ENCODE data around the gene MSANTD1.
A peak's percentile ranks its signal among the peaks of the same experiment; 100 is the strongest.

The MSANTD1 gene

DNA sequence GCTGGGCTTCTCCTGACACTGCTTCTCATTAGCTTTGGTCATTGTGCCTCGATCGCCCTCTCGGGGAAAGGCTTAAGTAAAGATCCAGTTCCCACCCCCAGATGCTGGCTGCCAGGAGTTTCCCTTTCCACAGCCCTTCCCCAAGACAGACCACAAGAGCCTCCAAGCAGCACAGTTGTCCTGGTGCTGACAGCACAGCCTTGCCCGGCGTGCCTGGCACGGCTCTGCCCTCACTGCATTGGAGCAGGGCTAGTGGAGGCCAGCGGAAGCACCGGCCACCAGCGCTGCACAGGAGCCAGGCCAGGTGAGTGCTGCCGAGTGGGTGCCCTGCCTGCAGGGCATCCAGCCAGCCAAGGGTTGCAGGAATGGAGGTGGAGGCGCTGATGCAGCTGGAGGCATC is 9.7 kb upstream of the MSANTD1 start:
- H2BK12ac ChIP-seq (ENCODE audit: low read length in 2 of 2) = no peak overlapping the region
- H3K4me3 ChIP-seq (ENCODE audit: insufficient read depth in 1 of 2, low read depth in 1 of 2, low read length in 2 of 2) = no peak overlapping the region
- H3K27me3 ChIP-seq (ENCODE audit: control insufficient read depth in 1 of 2, insufficient read depth in 1 of 2, low read length in 2 of 2) = no peaks in the 10 kb centered on the region
- H2AK5ac ChIP-seq (ENCODE audit: low read length, severe bottlenecking) = no peak overlapping the region
- peaks cover 10% of the 10 kb centered on the region for H3K4me1 ChIP-seq (ENCODE audit: control insufficient read depth, insufficient read depth, low read depth, low read length)
- H3K18ac ChIP-seq (ENCODE audit: low read depth in 1 of 2, low read length in 2 of 2) = no peak overlapping the region
- H3K79me1 ChIP-seq (replicated peaks; ENCODE audit: low read length, poor library complexity, severe bottlenecking) = peaks cover 2% of the 10 kb centered on the region
- no peak for DNase-seq
- H3K14ac ChIP-seq (ENCODE audit: low read length in 2 of 2) = no peak overlapping the region
- H3K4me2 ChIP-seq (ENCODE audit: low read length, poor library complexity, severe bottlenecking) = no peak overlapping the region
- H3K27ac ChIP-seq (ENCODE audit: low read length, poor library complexity, severe bottlenecking) = no peak overlapping the region
- 97% methylated on average over 11 of the region's 11 CpGs for WGBS
- H3K23ac ChIP-seq (ENCODE audit: low read length in 2 of 2) = no peak overlapping the region
- no peak overlapping the region for H2AFZ ChIP-seq (ENCODE audit: low read depth, low read length)
- no peak overlapping the region for H2BK120ac ChIP-seq (ENCODE audit: low read depth, low read length)
- H3K36me3 ChIP-seq (ENCODE audit: control insufficient read depth in 1 of 2, insufficient read depth in 2 of 2, low read depth in 1 of 2, low read length in 2 of 2) = peaks cover 91 to 93% of the 10 kb centered on the region in 2 experiments
- no peak overlapping the region for H2BK15ac ChIP-seq (ENCODE audit: low read depth, poor library complexity, severe bottlenecking)
- no peak overlapping the region for H2BK5ac ChIP-seq (ENCODE audit: low read depth, low read length, poor library complexity, severe bottlenecking)
- no peak overlapping the region for H3K9ac ChIP-seq (ENCODE audit: low read length)
- H4K91ac ChIP-seq (ENCODE audit: low read length) = no peak overlapping the region
- H3K9me3 ChIP-seq (ENCODE audit: control insufficient read depth, low read length) = no peaks in the 10 kb centered on the region
- H4K8ac ChIP-seq (ENCODE audit: low read length) = no peak overlapping the region
- no peak overlapping the region for H3K4ac ChIP-seq (ENCODE audit: low read depth in 1 of 2, low read length in 2 of 2)

DNA sequence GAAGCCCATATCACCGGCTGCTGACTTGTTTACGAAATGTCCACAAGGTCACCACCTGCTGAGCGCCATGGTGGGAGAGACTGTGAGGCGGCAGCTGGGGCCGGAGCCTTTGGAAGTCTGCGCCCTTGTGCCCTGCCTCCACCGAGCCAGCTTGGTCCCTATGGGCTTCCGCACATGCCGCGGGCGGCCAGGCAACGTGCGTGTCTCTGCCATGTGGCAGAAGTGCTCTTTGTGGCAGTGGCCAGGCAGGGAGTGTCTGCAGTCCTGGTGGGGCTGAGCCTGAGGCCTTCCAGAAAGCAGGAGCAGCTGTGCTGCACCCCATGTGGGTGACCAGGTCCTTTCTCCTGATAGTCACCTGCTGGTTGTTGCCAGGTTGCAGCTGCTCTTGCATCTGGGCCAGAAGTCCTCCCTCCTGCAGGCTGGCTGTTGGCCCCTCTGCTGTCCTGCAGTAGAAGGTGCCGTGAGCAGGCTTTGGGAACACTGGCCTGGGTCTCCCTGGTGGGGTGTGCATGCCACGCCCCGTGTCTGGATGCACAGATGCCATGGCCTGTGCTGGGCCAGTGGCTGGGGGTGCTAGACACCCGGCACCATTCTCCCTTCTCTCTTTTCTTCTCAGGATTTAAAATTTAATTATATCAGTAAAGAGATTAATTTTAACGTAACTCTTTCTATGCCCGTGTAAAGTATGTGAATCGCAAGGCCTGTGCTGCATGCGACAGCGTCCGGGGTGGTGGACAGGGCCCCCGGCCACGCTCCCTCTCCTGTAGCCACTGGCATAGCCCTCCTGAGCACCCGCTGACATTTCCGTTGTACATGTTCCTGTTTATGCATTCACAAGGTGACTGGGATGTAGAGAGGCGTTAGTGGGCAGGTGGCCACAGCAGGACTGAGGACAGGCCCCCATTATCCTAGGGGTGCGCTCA is 8.7 kb upstream of the MSANTD1 start:
- H2BK5ac ChIP-seq (ENCODE audit: low read depth, low read length, poor library complexity, severe bottlenecking) = no peak overlapping the region
- no peak overlapping the region for H4K91ac ChIP-seq (ENCODE audit: low read length)
- no peak overlapping the region for H3K23ac ChIP-seq (ENCODE audit: low read length in 2 of 2)

DNA sequence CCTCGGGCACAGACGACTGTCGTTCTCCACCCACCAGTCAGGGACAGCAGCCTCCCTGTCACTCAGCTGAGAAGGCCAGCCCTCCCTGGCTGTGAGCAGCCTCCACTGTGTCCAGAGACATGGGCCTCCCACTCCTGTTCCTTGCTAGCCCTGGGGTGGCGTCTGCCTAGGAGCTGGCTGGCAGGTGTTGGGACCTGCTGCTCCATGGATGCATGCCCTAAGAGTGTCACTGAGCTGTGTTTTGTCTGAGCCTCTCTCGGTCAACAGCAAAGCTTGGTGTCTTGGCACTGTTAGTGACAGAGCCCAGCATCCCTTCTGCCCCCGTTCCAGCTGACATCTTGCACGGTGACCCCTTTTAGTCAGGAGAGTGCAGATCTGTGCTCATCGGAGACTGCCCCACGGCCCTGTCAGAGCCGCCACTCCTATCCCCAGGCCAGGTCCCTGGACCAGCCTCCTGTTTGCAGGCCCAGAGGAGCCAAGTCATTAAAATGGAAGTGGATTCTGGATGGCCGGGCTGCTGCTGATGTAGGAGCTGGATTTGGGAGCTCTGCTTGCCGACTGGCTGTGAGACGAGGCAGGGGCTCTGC is 7.9 kb upstream of the MSANTD1 start:
- H4K8ac ChIP-seq (ENCODE audit: low read length) = no peak overlapping the region
- WGBS = 92% methylated on average over 13 of the region's 13 CpGs

More for the DNA sequence above, 8.7 kb upstream of the MSANTD1 start:
- H3K36me3 ChIP-seq (ENCODE audit: control insufficient read depth in 1 of 2, insufficient read depth in 2 of 2, low read depth in 1 of 2, low read length in 2 of 2) = peaks cover 84 to 93% of the 10 kb centered on the region in 2 experiments
- no peak overlapping the region for H3K4me3 ChIP-seq (ENCODE audit: insufficient read depth in 1 of 2, low read depth in 1 of 2, low read length in 2 of 2)
- no peak overlapping the region for H3K27ac ChIP-seq (ENCODE audit: low read length, poor library complexity, severe bottlenecking)
- no peak overlapping the region for H3K14ac ChIP-seq (ENCODE audit: low read length in 2 of 2)
- peaks cover 2% of the 10 kb centered on the region for H3K79me1 ChIP-seq (replicated peaks; ENCODE audit: low read length, poor library complexity, severe bottlenecking)
- no peak overlapping the region for H2AK5ac ChIP-seq (ENCODE audit: low read length, severe bottlenecking)
- H4K8ac ChIP-seq (ENCODE audit: low read length) = no peak overlapping the region
- peak overlapping the region in 1 of 2 experiments; percentile 25 for H3K4ac ChIP-seq (ENCODE audit: low read depth in 1 of 2, low read length in 2 of 2)
- no peak for DNase-seq
- H3K27me3 ChIP-seq (ENCODE audit: control insufficient read depth in 1 of 2, insufficient read depth in 1 of 2, low read length in 2 of 2) = no peaks in the 10 kb centered on the region
- 94% methylated on average over 26 of the region's 29 CpGs for WGBS
- H2BK15ac ChIP-seq (ENCODE audit: low read depth, poor library complexity, severe bottlenecking) = no peak overlapping the region
- no peak overlapping the region for H3K4me2 ChIP-seq (ENCODE audit: low read length, poor library complexity, severe bottlenecking)
- no peaks in the 10 kb centered on the region for H3K9me3 ChIP-seq (ENCODE audit: control insufficient read depth, low read length)
- H2BK120ac ChIP-seq (ENCODE audit: low read depth, low read length) = no peak overlapping the region
- H2BK12ac ChIP-seq (ENCODE audit: low read length in 2 of 2) = no peak overlapping the region
- H3K4me1 ChIP-seq (ENCODE audit: control insufficient read depth, insufficient read depth, low read depth, low read length) = peaks cover 10% of the 10 kb centered on the region
- no peak overlapping the region for H3K18ac ChIP-seq (ENCODE audit: low read depth in 1 of 2, low read length in 2 of 2)
- no peak overlapping the region for H3K9ac ChIP-seq (ENCODE audit: low read length)
- no peak overlapping the region for H2AFZ ChIP-seq (ENCODE audit: low read depth, low read length)

DNA sequence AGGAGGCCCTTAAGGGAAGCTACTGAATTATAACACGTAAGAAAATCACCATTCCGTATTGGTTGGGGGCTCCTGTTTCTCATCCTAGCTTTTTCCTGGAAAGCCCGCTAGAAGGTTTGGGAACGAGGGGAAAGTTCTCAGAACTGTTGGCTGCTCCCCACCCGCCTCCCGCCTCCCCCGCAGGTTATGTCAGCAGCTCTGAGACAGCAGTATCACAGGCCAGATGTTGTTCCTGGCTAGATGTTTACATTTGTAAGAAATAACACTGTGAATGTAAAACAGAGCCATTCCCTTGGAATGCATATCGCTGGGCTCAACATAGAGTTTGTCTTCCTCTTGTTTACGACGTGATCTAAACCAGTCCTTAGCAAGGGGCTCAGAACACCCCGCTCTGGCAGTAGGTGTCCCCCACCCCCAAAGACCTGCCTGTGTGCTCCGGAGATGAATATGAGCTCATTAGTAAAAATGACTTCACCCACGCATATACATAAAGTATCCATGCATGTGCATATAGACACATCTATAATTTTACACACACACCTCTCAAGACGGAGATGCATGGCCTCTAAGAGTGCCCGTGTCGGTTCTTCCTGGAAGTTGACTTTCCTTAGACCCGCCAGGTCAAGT is 6.9 kb upstream of the MSANTD1 start:
- Histone ChIP-seq H4K8ac (ENCODE audit: low read length) (no peak overlapping the region), H3K18ac (ENCODE audit: low read depth in 1 of 2, low read length in 2 of 2) (peak overlapping the region; percentile 66 to 67), H3K27me3 (ENCODE audit: control insufficient read depth in 1 of 2, insufficient read depth in 1 of 2, low read length in 2 of 2) (no peaks in the 10 kb centered on the region), H3K4me2 (ENCODE audit: low read length, poor library complexity, severe bottlenecking) (no peak overlapping the region), H4K91ac (ENCODE audit: low read length) (no peak overlapping the region), H3K9ac (ENCODE audit: low read length) (no peak overlapping the region), H2BK15ac (ENCODE audit: low read depth, poor library complexity, severe bottlenecking) (no peak overlapping the region), H3K79me1 (replicated peaks; ENCODE audit: low read length, poor library complexity, severe bottlenecking) (peaks cover 2% of the 10 kb centered on the region), H2AK5ac (ENCODE audit: low read length, severe bottlenecking) (no peak overlapping the region), H3K14ac (ENCODE audit: low read length in 2 of 2) (no peak overlapping the region), H3K27ac (ENCODE audit: low read length, poor library complexity, severe bottlenecking) (no peak overlapping the region), H3K36me3 (ENCODE audit: control insufficient read depth in 1 of 2, insufficient read depth in 2 of 2, low read depth in 1 of 2, low read length in 2 of 2) (peaks cover 68 to 84% of the 10 kb centered on the region in 2 experiments), H2BK5ac (ENCODE audit: low read depth, low read length, poor library complexity, severe bottlenecking) (no peak overlapping the region), H3K4me3 (ENCODE audit: insufficient read depth in 1 of 2, low read depth in 1 of 2, low read length in 2 of 2) (no peak overlapping the region), H3K4ac (ENCODE audit: low read depth in 1 of 2, low read length in 2 of 2) (peak overlapping the region in 1 of 2 experiments; percentile 63), H2BK12ac (ENCODE audit: low read length in 2 of 2) (peak overlapping the region in 1 of 2 experiments; percentile 61), H2BK120ac (ENCODE audit: low read depth, low read length) (no peak overlapping the region), H2AFZ (ENCODE audit: low read depth, low read length) (no peak overlapping the region), H3K4me1 (ENCODE audit: control insufficient read depth, insufficient read depth, low read depth, low read length) (peaks cover 16% of the 10 kb centered on the region), H3K9me3 (ENCODE audit: control insufficient read depth, low read length) (no peaks in the 10 kb centered on the region), H3K23ac (ENCODE audit: low read length in 2 of 2) (no peak overlapping the region)
- peak; percentile 80 for DNase-seq
- WGBS = 46% methylated on average over 17 of the region's 17 CpGs

More for the DNA sequence above, 7.9 kb upstream of the MSANTD1 start:
- H2AK5ac ChIP-seq (ENCODE audit: low read length, severe bottlenecking) = no peak overlapping the region
- peaks cover 77 to 92% of the 10 kb centered on the region in 2 experiments for H3K36me3 ChIP-seq (ENCODE audit: control insufficient read depth in 1 of 2, insufficient read depth in 2 of 2, low read depth in 1 of 2, low read length in 2 of 2)
- H3K4me2 ChIP-seq (ENCODE audit: low read length, poor library complexity, severe bottlenecking) = no peak overlapping the region
- no peaks in the 10 kb centered on the region for H3K9me3 ChIP-seq (ENCODE audit: control insufficient read depth, low read length)
- no peak for DNase-seq
- no peak overlapping the region for H2BK5ac ChIP-seq (ENCODE audit: low read depth, low read length, poor library complexity, severe bottlenecking)
- H4K91ac ChIP-seq (ENCODE audit: low read length) = no peak overlapping the region
- H2BK120ac ChIP-seq (ENCODE audit: low read depth, low read length) = no peak overlapping the region
- H3K18ac ChIP-seq (ENCODE audit: low read depth in 1 of 2, low read length in 2 of 2) = peak overlapping the region in 1 of 2 experiments; percentile 46
- H3K27ac ChIP-seq (ENCODE audit: low read length, poor library complexity, severe bottlenecking) = no peak overlapping the region
- no peak overlapping the region for H2BK12ac ChIP-seq (ENCODE audit: low read length in 2 of 2)
- no peaks in the 10 kb centered on the region for H3K27me3 ChIP-seq (ENCODE audit: control insufficient read depth in 1 of 2, insufficient read depth in 1 of 2, low read length in 2 of 2)
- no peak overlapping the region for H3K14ac ChIP-seq (ENCODE audit: low read length in 2 of 2)
- H3K23ac ChIP-seq (ENCODE audit: low read length in 2 of 2) = peak overlapping the region in 1 of 2 experiments; percentile 14
- no peak overlapping the region for H3K9ac ChIP-seq (ENCODE audit: low read length)
- no peak overlapping the region for H2AFZ ChIP-seq (ENCODE audit: low read depth, low read length)
- H3K4me3 ChIP-seq (ENCODE audit: insufficient read depth in 1 of 2, low read depth in 1 of 2, low read length in 2 of 2) = no peak overlapping the region
- peaks cover 10% of the 10 kb centered on the region for H3K4me1 ChIP-seq (ENCODE audit: control insufficient read depth, insufficient read depth, low read depth, low read length)
- no peak overlapping the region for H3K4ac ChIP-seq (ENCODE audit: low read depth in 1 of 2, low read length in 2 of 2)
- peaks cover 2% of the 10 kb centered on the region for H3K79me1 ChIP-seq (replicated peaks; ENCODE audit: low read length, poor library complexity, severe bottlenecking)
- peak overlapping the region; percentile 62 for H2BK15ac ChIP-seq (ENCODE audit: low read depth, poor library complexity, severe bottlenecking)

Measured in mesenchymal stem cell (in vitro differentiated cells and primary cell).